GM21528 (cell line): ENCODE results near the gene TMEM200C.
"Not testable (repeated sequence)": the region's sequence is repeated elsewhere in the genome, so short reads cannot be mapped to it uniquely, and the experiment has no call there.

Experiments used
- ATAC-seq: cut with Tn5 transposase; IDR thresholded peaks from one replicate; pipeline ENCODE4 v1.9.1; 2021; ENCODE audit warnings: mild to moderate bottlenecking, moderate library complexity; ENCODE audit not compliant: unreplicated experiment, low FRiP score

The TMEM200C gene

DNA sequence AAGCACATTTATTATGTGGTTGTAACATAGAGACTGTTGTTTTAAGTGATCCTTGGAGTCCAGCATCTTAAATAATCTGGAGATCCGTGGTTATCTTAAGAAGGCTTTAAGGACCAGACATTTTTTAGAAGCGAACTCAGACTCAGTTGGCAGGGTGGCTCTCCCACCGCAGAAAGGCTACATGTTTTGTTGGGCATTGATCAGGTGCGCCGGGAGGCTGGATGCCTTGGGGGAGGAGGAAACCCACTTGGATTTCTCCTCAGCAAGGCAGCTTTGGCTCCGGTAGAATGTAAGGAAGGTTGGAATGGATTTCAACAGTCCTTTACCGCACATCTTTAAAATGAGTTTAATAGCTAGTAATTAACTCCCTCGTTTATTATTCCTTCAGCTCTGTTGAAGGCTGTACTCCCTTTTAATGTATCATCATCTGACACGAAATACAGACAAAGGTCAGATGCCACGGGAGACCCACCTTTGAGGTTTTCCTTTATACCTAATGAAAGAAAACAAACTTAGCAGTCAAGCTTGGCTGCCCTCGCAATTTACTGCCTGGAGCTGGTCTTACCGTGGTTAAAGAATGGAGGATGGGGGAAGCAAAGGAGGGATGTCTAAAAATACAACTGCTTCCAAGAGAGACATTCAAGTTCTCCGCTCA, 1.2 kb downstream of the TMEM200C start:
- ATAC-seq, result no peak

DNA sequence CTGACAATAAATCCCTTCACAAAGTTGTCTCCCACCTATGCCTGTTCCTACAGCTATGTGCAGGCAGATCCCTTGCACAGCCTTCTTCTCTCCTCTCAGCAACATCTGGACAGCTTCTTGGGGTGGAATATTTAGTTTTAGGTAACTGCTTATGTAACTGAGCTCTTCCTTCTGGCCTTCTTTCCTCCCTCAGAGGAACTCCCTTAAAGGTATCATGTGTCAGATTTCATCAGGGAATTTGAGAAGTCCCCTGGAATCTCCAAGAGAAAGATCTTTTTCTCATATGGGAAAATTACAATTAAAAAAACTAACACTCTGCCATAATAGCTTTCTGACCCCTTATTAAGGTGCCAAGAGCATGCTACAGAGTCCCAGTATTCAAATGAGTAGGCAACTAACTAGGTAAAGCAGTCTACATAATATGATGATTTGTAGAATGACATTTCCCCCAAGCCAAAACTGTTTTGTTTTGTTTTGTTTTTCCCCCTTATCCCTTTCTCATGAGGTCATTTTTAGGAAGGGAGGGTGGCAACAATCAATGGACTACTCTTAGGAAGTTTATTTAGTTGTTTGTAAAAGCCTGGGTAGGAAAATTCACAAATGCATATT, 2.4 kb downstream of the TMEM200C start:
- no peak for ATAC-seq

- no peak for ATAC-seq
Observed at GRCh38 chr18:5891854-5892215, 3.5 kb downstream of the TMEM200C start.

- ATAC-seq, result no peak
Observed at GRCh38 chr18:5891184-5891853, 4.0 kb downstream of the TMEM200C start.

DNA sequence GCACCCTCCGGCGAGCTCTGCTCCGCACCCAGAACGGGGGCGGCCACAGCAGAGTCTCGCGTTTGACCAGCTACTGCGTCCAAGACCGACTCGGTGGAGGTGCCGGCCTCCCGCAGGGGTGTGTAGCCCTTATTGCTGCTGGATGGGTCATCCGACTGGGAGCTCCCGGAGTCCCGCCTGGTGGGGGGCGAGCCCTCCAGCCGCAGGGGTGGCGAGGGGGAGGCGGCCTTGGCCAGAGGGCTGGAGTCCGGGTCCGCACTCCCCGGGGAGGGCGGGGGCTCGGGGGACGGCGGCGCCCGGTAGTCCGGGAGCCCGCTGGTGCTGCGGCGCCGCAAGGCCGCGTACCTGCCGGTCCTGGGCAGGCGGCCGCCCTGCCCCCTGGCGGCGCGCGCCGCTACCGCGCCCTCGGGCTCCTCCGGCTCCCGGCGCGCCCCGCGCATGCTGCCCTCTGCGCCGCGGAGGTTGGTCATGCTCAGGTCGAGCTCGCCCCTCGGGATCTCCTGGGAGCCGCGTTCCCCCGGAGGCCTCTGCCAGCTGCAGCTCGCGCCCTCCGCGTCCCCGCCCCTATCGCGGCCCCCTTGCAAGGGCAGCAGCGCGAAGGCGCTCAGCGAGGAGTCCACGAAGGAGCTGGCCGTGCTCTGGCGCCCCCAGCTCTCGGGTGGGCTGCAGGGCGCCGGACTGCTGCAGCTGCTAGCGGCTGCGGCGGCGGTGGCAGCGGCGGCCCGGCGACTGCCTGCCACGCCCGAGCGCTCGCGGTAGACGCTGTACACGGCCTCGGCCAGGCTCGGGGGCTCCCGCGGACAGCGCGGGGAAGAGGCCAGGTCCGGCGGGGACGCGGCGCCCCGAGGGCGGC, 4.8 kb downstream of the TMEM200C start:
- ATAC-seq, result peak; percentile 84

- no peak for ATAC-seq
Observed at GRCh38 chr18:5885361-5885760, 10.0 kb downstream of the TMEM200C start.

- no peak for ATAC-seq
Observed at GRCh38 chr18:5884375-5884774, 10.9 kb downstream of the TMEM200C start.

GRCh38 chr18:5879479-5879882, 15.8 kb downstream of the TMEM200C start:
- ATAC-seq, result no peak

GRCh38 chr18:5876891-5877290, 18.4 kb downstream of the TMEM200C start:
- ATAC-seq, result no peak

- ATAC-seq, result no peak
Observed at GRCh38 chr18:5874336-5874735, 21.0 kb downstream of the TMEM200C start.

DNA sequence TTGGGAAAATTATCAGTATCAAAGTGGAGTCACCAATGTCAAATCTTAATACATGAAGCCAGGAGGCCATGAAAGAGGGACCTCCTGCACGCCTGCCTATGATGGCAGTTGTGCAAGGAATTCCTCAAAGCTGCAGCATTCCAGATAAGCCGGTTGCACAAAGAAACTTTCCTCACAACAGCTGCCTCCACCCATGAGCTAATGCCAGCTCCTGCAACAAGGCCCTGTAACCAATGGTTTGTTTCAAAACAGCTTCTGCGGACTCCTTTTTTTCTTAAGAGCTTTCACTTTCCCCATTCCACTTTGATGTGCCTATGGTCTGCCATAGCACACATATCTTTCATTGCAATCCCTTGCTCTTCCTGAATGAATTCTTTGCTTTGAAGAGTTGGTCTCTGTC, 22.4 kb downstream of the TMEM200C start:
- no peak for ATAC-seq

GRCh38 chr18:5871426-5871825, 23.9 kb downstream of the TMEM200C start:
- ATAC-seq, result no peak

DNA sequence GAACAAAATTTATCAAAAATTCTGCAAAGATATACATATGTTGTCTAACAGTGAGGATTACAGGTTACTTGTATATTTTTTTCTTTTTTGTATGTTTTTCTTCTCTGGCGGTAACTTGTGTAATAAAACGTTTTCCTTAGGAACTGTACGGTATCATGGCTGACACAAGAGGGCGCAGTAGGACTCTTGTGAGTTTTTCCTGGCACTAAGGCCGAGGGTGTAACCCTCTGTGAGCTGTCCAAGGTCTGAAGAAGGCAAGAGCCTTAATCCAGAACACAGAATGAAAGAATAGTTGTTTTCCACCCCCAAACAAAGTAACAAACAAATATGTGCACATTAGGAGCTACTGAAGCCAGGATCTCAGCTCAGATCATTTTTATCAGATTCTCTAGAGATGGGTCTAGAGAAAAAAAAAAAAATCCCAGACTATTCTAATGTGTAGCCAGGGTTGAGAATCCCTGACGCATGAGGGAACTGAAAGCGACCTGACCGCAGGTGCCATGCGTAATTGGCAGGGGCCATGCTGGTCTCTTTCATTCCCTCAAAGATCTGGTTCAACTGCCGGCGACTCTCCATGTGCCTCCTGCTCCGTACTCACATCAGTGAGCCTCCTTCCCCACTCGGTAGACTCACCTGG, 27.0 kb downstream of the TMEM200C start:
- ATAC-seq, result no peak

DNA sequence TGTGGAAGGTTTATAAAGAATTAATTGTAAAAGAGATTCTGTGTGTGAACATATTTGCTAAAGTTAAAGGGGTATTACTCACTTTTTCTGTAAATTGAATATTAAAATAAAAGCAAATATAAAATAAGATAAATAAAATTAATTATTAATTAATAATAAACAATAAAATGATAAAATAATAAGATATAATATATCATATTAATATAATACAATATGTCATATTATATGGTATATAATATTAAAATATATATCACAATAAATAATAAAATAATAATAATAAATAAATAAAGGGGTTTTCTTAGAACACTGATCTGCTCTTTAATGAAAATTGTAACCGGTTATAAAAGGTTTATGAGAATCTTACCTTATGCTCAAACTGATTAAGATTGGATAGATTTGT, 29.8 kb downstream of the TMEM200C start:
- ATAC-seq, result no peak

DNA sequence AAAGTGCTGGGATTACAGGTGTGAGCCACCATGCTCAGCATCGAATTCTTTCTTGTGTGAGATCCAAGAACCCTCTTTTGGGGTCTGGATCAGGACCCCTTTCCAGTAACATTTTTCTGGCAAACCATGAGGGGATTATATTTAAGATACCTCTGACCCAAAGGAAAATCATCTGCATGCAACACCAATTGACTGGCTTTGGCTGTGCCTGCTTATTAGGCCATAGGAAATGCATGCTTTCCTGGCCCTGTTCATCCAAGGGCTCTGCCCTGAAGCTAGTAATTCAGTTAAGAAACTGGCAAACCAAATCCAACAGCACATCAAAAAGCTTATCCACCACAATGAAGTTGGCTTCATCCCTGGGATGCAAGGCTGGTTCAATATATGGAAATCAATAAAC, 33.2 kb downstream of the TMEM200C start:
- ATAC-seq, result not testable (repeated sequence)

- ATAC-seq, result no peak
Observed at GRCh38 chr18:5857180-5857579, 38.1 kb downstream of the TMEM200C start.

GRCh38 chr18:5853253-5853652, 42.1 kb downstream of the TMEM200C start:
- ATAC-seq, result no peak

DNA sequence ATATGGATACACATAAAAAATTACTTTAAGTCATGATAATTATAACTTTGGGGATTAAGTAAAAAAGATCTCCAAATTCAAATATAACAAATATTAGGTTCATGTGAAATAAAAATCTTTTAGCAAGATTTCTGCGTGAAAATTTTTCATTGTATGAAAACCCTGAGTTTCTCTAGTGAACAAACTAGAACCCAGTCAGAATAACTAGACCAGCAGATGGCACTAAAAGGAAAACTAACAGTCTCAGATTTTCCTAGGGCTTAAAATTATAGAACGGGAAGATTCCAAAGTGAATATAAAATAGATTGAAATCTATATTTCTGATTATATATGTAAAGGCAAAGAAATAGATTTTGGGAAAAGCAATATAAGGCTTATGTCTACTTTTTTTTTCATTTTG, 43.3 kb downstream of the TMEM200C start:
- ATAC-seq, result no peak

DNA sequence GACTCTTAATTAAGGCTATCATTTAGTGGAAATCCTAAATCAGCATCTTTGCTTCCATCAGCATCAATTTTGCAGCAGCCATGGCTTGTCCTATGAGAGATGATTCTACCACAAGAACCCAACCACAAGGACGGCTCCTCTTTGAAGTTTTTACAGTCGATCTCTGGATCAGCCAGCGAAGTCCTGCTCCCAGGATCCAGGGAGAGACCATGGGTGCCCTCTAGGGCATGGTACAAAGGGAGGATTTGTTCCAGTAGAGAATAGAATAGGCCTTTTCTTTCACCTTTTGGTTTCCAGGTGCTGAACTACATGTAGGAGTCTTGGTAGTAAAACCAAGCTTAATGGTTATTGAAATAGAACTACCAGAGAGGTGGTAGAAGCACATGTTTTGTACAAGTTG, 52.7 kb downstream of the TMEM200C start:
- no peak for ATAC-seq

DNA sequence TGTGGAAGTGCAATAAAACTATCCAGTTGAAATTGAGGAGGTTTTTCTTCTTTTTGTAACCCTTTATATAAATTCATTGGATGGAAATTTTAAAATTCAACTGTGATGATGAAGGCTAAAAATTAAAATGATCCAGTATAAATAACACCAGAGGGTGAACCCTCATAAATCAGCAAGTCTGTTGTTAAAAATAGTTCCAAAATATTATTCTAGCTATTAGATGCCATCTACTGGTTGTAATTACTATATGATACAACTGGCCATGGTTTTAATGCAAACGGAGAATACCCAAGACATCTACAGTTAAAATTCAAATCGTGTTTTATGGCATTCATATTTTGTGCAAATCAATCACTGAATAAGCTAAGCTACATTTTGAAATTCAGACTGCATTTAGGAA, 53.8 kb downstream of the TMEM200C start:
- no peak for ATAC-seq

GRCh38 chr18:5840547-5840946, 54.8 kb downstream of the TMEM200C start:
- ATAC-seq, result no peak
